NCI-H69 (cell line): Measurements from ENCODE around the gene PRL.

Source experiments
- DNase-seq: peaks from one replicate; lab custom pipeline; 2025; lab: John Stamatoyannopoulos, UW

Gene PRL

DNA sequence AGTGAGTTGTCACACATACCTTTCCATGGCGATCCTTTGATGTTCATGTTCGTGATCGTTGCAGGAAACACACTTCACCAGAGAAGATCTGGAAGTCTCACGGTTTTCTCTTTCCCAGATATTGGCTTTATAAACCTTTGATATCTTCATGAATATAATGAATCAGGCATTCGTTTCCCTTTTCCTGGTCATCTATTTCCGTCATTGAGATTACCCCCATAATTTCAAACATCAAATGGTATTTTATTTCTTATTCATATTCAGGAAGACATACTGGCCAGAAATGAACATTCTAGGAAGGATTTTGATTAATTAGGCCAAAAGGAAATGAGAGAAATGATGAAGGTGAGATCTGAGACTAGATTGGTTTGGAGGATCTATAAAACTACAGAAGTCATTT, at the start of gene PRL:
Gene PRL, minus strand, starts transcription at position 101 of the 400 bp plus-strand sequence. Its CDS starts 54 bp downstream, at position 47.
- no peak for DNase-seq

DNA sequence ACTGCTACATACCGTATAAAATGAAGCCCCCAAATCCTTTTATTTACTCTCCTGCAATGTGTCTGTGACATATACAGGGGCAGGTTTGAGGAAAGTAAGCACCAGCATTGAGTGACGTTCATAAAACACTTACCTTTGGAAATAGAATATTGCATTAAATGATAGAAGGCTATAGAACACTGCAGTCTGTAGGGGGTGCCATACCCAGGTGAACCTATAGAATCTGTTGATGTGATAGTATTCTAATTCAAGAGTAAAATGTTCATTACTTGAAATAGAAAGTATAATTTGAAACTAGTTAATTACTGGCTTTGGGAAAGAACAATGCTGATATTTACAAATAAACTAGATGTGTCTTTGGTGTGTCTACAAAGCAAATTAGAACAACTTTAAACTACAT, 47.0 kb upstream of the PRL start:
- DNase-seq, result peak; percentile 27

DNA sequence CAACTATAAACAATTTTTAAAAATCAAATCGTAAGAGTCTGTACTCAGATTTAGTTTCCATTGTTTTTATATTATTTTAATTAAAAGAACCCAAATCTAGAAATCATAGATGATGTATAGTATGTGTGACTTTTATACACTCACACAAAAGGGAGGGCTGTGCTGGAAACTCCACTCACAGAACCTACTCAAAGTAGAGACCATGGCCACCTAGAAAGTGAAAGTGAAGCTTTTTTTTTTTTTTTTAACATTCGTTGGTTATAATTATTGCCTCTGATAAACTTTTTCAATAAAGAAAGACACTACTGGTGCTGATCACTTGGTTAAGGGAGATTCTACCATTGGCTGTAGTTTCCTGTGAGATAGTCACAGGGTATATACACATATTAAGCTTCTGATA, 37.9 kb upstream of the PRL start:
- peak; percentile 52 for DNase-seq

DNA sequence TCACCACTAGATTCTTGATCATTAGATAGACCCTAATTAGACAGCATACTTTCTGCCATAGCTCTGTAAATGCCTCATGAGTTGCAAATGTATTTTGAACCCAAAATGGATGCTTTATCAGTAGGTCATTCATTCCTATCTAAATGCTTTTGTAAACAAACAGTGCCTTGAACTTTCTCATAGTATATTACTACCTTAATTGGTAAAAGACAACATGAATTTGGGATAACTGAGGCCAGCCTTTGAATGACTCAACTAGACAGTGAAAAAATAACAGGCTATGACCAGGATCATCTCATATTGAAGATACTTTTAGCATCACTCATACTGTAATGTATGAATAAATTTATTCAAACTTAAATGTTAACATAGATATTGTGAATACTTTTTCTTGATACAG, 37.0 kb upstream of the PRL start:
- DNase-seq, result no peak

DNA sequence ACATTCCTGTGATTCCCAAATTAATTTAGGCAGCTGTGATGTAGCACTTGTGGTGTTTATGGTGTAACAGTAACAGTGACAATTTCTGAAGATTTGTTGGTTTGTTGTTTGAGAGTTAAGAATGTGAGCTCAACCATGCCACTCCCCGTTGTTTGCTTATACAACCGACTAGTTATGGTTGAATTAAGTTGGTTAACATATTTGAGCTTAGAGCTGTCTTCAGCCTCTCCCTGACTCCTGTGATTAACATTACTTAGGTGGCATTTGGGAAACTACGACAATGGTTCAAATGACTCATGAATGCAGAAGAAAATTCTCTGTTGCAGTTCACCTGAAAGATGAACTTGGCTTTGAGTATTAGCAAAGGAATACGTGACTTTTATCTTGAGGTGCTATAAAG, 35.9 kb upstream of the PRL start:
- no peak for DNase-seq

DNA sequence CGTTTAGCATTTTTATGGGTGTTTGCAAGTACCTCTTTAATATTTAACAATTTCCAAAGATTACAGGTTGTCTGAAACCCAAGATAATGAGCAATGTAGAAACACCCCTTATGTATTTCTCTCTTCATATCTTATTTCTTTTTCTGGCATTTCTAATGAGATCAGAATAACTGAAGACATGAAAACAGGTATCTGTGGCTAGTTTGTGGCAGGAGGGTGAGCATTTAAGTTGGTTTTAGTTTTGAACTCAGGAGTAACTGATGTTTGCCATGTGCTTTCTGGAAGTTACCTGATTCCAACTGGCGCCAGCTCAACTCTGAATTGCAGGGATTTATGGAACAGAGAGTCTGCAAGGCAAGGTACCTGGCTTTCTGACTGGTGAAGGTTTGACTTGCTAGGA, 35.4 kb upstream of the PRL start:
- DNase-seq, result no peak

DNA sequence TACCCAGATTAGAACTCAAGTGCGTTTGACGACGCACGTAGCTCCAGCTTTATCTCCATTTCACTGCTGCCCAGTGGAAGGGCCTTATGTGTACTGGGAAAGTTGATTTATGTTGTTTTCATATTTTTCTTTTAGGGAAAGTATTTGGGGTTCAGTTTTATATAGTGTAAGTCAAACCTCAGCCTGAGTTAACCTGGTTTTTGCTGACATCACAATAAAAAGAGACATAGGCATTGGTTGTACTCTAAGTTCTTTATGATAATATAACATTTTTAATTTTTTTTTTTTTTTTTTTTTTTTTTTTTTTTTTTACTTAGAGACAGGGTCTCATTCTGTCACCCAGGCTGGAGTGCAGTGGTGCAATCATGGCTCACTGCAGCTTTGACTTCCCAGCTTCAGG, 34.1 kb upstream of the PRL start:
- no peak for DNase-seq

DNA sequence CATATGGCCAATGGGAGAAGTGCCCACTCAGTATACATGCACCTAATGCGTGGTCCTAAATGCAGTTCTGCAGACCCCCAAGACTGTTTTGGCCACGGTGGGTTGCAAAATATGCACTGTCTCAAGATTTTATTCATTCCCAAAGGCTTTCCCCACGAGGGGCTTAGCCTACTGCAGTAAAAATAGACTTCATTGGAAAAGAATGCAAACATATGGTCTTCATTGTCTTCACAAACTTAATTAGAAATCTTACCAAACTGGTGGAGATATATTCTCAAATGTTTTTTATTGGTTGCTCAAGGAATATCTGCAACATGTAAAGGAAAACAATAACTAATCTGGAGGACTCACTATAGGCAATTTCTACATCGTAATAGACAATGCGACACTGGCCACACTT, 31.6 kb upstream of the PRL start:
- no peak for DNase-seq

DNA sequence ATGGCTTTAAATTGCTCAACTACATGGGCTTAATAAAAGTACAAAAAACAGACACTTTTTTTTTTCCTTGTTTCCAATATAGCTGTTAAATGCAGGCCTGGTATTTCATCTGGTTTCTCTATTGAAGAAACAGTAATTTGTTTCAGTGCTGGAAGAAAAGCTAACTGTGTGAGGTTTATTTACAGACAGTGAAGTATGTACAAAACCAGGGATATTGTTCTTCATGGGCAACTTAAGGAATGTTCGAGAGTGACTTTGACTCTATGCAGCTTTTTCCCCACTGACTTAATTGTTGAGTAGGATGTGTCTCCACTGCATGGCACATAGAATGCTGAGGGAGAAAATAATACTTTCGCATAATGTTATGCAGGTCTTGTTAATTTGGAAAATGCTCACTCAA, 31.0 kb upstream of the PRL start:
- DNase-seq, result no peak

DNA sequence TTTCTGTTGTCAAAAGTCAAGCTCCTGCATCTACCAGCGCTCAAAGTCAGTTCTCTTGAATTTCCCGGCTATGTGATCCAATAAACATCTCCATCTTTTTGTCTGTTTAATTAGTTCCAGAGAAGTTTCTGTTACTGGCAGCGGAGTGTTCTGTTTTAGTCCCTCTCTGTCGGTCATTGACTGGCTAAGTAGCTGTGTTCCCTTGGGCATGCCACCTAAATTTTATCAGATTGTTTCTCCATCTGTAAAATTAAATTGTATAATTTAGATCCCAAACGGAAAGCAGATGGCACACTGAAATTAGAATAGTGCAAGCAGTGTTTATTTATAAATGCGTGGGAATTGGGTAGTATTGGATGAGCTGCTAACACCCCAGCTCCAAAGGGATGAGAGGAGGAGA, 29.7 kb upstream of the PRL start:
- DNase-seq, result no peak

DNA sequence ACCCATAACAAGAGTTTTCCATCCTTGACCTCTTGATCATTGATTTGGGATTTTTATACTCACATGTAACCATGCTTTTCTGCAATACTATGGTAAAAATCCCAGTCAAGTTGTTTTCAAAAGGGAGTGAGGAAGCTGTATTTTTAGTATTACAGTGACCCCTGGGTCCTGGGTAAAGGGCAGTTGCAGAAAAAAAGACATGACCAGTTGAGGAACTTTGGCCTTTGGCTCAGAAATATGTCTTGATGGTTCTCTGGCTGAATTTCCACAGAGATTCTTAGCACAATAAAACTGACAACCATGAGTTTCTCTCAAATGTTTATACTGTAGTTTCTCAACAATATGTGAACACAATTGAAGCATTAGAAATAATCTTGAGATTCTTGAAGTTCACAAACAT, 28.6 kb upstream of the PRL start:
- DNase-seq, result no peak

DNA sequence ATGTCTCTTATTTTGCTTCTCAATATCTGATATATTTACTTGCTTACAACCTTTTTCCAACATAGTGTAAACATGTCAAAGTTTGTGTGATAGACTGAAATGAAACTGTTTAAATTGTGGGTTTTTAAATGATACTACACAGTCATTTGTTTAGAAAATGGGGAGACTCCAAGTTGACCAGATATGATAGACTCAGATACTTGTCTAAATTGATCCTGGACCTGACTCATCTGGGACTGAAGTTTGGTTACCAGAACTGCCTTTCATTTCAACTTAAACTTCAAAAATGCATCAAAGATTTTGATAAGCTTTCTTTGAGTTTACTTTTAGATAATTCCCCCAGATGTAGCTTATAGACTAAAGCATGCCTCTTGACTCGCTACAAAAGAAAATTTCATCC, 27.0 kb upstream of the PRL start:
- DNase-seq, result no peak

DNA sequence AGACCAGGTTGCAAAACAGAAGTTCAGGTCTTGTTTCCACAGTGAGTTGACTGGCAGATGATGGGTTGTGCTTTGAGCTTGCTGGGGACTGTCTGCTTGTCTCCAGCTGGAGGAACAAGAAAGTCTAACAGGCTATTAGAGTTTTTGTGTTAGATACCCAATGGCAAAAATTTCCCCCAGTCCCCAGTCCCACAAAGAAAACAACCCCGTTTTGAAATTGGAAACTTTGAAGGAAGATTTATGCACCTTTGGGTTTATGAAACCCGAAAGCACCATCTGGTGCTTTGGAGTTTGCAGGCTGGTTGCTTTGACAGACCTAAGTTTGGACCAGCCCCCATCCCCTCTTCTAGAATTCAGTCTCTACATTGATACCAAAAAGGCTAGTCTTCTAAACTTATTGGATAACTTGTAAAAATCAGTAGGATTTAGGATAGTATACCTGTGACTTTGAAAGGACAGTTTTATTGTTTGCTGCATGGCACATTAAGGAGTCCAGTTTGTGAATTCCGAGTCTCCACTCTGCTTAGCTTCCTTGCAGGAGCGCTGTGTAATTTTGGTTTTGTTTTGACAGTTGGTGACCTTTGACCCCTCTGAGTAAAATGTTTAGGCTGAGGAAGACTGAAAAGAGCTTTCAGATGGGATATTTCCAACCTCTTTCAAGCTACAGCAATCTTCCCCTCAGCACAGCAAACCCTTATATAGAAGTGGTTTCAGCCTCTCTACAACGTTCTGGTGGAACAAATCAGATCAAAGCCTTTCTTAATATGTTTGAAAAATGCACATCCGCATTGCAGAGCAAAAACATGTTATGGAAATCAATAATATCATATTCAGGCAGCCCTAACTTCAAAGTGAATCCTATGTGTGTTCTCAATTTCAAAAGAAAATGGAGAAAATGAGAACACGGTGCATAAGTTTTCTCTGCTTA, 25.5 kb upstream of the PRL start:
- peak; percentile 69 for DNase-seq

DNA sequence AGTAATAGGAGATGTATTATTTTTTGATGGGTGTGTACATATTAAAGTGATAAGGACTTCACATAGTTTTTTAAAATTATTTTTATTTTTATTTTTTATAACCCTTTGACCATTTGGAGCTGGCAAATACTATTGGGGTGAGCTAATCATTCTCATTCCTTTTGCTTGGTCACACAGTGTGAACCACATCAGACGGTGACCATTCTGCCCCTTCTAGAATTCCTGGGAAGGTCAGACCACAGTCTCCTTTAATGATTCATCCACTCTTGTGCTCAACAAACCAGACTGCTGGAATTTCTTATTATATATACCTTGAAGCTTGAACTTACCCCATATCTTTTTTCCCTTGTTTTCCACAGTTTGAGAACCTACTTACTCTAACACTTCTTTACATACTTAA, 23.9 kb upstream of the PRL start:
- DNase-seq, result no peak

DNA sequence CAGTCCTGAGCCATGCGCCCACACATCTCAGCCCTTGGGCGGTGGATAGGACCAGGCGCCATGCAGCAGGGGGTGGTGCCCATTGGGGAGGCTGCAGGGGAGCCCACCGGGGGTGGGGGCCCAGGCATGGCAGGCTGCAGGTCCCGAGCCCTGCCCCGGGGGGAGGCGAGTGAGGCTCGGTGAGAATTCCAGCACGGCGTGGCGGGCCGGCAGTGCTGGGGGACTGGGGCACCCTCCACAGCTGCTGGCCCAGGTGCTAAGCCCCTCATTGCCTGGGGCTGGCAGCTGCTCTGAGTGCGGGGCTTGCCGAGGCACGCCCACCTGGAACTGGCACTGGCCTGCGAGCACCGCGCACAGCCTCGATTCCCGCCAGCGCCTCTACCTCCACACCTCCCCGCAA, 21.6 kb upstream of the PRL start:
- DNase-seq, result no peak

DNA sequence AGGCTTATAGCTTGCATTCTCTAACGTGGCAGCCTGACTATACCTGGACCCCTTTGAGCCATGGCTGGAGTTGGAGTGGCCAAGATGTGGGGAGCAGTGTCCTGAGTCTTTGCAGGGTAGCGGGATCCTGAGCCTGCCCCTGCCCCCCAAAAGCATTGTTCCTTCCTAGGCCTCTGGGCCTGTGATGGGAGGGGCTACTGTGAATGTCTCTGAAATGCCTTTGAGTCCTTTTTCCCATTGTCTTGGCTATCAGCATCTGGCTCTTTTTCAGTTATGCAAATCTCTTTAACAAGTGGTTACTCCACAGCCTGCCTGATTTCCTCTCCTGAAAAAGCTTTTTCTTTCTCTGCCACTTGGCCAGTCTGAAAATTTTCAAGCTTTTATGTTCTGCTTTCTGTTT, 17.0 kb upstream of the PRL start:
- DNase-seq, result no peak

DNA sequence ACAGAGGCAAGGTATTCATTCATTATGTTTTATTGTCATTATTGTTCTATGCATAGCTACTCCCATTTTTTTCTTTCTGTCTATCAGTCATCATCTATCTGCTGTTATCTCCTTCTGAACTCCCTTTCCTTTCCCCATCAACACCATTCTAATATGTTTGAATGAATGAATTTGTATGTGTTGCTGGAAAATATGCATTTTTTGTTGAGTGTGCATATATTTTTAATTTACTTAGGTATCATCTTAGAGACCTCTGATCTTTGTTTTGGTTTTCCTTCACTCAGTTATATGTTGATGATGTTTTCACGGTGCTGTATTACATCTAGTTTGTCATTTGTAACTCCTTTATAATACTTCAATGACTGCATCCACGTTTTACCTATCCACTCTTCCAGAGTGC, 12.1 kb upstream of the PRL start:
- no peak for DNase-seq

DNA sequence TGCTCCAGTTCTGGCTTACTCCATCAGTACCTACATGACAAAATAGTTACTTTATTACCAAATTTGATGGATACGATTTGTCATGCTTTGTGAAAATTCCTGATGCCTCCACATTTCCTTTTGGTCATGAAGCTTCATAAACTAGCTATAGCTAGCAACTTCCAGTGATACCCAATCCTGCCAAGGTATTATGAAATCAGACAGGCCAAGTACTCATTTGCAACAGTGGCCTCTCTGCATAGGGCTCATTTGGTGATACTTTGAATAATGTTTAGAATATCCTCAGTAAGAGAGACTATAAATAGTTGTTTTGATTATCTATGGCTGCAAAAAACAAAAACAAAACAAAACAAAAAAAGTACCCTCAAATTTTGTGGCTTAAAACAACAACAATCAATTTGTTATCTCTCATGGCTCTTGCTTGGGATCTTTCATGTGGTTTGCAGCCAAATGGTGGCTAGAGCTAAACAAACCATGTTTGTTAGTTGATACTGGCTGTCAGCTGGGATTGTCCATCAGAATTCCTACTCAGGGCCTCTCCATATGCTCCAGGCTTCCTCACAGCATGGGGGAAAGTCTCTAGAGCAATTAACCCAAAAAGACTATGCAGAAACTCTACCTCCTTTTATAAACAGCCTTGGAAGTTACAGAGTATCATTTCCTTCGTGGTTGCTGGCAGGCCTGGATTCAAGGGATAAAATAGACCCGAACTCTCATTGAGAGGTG, 10.1 kb upstream of the PRL start:
- peak; percentile 65 for DNase-seq

DNA sequence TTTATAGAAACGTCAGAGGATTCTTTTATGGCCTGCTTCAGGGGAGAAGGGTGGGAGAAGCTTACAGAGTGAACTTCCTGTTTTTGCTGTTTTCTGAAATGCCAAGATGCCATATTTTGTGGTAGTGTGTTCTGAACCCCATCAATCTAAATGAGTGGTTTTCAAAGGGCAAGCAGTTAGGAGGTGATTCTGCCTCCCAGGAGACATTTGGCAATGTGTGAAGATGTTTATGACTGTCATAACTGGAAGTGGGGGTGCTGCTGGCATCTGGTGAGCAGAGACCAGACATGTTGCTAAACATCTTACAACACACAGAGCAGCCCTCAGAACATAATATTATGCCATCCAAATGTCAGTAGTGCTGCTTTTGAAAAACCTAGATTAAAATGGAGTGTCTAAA, 6.0 kb upstream of the PRL start:
- no peak for DNase-seq

DNA sequence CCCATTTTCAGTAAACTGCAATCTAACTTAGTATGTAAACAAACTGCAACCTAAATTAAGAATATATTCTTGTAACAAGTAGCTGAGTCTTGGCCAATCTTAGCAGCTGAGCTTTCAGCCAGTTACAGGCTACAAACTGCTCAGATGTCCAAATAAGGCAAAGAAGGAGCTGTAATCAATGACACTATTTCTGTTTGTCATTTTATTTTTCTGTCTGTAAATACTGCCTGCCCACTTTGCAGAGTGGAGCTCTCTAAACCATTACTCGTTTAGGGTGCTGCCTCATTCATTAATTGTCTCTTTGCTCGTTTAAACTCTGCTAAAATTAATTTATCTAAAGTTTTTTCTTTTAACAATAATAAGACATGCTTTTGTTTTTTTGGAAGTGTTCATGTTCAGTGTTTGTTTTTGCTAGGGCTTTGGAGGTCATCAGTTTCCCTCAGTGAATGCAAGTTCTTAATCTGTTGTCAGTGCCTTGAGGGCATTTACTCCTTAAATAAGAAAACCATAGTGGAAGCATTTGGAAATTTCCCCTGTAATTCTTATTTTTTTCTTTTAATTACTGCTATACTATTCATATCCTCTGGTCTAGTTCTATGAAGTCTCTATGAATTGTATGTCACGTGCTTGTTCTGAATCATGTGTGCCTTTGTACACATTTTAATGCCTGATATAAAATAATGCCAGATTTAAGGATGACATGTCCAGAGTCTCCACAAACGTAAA, 3.6 kb upstream of the PRL start:
- DNase-seq, result peak; percentile 20

DNA sequence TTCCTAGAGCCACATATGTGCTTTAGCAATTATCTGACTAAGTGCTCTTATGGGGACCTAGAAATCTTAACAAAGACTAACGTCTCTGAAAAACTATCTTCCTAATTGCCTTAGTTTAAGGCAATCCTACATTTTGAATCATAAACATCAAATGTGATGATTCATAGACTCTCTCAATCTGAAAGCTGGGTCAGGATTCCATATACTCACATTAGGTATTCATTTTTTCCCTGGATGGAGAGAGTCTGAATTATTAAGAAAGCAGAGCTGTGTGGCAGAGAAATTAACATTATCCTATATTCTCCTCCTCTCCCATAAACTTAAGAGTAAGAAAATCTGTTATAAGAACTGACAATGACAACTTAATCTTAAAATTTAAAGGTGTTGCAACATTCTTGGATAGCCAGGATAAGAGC, 1.6 kb upstream of the PRL start:
- peak; percentile 54 for DNase-seq

DNA sequence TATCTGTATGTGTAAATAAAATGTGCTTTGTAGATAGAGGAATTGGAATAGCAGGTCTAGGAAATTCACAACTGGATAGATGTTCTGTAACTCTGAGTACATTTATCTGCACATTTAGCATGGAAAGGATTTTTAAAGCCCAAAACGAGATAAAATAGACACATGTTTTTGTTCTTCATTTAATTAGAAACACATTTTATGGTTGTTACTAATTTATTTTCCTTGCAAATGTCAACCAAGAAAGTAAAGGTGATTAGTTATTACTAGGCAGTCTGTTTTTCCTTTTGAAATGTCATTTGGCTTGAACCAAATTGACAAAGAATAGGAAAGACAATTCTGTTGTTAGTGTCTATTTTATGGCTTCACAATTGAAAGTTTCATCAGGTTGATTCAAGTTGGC, 769 bp downstream of the PRL start:
- no peak for DNase-seq

DNA sequence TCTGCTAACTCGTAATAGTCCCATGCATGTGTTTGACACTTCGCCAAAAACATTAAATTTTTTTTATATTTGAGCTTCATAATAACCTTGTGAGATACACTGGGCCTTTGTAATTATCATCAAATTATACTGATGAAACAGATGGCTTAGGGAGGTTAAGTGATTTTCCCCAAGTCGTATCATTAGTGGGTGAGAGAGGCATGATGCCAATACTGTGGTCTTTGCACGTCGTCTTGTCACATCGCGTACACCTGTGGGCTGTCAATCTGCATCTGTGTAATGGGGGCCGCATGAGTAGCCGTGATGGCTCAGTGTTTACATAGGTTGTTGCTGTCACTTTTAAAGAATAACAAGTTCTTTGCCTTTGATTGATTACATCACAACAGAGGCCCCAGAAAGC, 1.7 kb downstream of the PRL start:
- peak; percentile 94 for DNase-seq
